Renal cortical epithelial cell (primary cell): ENCODE data around the gene ELMO1. TPM values are rescaled to one million over a fixed set of nuclear protein-coding genes. Genes with fewer than 3 reads are reported as not detected.

Experiments
- DNase-seq: peaks from one replicate; pipeline ENCODE4 v3.0.0-alpha.2; 2011; ENCODE audit warnings: low read depth
- total RNA-seq: library from RNA; depleted of rRNA; stranded (reverse); fragments of >200 nt; gene quantifications from 2 replicates; pipeline ENCODE4 v1.2.3, GENCODE V29; 2014

ELMO1 gene
- total RNA-seq, 1 donor from 2014 or later: 1.7 TPM

DNA sequence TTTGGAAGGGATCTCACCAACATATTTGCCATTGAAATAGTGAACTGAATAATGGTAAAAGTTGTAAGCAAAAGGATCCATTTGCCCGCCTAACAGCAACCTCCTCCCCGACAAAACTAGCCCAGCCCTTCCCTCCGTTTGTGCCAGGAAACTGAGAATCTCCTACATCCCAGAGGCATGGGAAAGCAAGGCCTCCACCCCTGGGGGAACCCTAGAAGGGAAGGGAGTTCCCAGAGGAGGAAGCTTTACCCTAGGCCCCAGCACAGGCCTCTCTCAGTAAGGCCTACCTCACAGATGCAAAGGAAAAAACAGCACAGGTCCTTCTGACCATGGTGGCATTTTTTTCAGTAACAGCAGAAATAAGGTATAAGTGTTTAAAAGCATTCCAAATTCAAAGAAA, 229.7 kb downstream of the ELMO1 start:
- no peak for DNase-seq

DNA sequence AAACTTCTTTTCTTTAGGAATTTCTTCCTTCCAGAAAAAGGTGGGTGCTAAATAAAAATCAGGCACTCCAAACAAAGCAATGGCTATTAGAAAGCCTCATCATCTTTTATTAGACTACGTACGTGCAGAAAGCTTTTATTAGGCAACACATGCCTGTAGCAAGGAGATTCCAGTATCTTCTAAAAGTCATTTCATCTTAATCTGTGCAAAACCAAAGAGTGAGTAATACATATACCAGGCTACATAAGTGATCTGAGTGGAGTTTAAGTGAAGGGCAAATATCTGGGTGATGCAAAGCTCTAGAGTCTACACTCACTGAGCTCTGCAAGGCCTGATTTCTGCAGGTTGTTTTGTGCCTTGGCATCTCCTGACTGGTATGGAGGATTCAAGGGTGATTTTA, 231.7 kb downstream of the ELMO1 start:
- no peak for DNase-seq

DNA sequence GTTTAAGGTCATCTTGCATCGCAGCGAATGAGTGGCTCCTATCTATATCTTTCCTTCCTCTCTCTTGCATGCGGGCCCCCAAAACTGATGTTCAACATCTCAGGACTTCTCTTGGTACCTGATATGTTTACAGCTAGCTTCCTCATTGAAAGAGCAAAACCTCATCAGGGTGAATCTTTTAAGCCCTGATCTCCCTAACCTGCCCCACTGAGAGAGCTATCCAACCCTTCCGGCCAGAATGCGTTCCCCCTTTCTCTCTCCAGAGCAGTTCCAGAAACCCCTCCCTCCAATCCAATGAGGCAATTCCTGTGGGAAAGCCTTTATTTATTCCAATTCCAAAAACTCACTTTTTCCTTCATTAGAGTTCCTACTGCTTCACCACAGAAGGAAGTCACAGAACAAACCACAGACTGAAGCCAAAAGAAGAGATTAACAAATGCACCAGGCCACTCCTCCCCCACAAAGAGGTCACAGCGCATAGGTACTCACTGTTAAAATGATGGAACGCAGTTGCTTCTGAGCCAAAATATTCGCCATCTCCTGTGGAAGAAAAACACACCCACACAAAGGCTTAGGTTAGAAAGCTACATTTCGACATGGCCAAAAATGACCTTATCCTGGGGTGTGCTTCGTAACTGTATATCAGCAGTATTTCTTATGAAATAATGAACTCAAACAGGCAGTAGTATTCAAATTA, 232.4 kb downstream of the ELMO1 start:
- no peak for DNase-seq

DNA sequence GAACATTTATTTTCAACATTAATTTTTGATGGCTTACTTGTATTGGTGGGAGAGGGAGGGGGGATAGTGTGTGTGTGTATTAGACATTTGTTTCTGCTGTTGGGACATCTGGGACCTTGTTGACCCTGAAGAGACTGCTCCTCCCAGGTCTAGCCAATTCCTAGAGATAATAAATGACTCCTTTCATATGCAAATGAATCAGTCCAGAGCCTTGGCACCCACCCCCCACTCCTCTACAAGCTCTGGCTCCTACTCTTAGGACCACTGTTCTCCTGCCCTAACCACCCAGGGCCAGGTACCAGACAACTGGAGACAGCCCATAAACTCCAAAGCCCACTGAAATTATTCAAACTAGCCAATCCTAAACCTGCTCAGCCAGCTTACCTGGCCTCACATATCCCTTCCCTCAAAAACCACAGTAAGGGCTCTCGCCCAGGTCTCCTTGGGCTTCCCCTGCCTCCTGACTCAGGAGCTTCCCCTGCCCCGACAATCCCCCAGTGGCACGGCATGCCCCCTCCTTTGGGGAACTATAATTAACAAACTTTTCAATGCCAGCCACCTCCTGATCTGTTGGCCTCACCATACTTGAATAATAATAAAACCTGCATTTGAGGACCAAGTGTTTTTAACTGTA, 233.3 kb downstream of the ELMO1 start:
- no peak for DNase-seq

DNA sequence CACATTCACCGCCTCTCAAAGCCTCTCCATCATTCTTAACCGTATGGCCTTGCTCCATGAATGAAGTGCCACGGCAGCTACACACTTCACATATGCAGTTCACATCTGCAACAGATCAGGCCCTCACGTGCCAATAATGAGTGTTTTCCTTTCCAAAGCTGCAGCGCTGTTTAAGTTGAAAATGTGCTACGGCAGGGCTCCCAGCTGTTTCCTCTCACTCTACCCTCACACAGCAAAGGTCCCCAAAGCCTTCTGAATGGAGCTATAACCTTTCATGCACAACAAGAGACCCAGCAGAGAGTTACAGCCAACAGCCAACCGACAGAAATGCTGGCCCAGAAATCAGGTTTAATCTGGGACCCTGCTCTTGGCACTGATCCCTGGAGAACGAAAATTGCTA, 236.1 kb downstream of the ELMO1 start:
- no peak for DNase-seq

DNA sequence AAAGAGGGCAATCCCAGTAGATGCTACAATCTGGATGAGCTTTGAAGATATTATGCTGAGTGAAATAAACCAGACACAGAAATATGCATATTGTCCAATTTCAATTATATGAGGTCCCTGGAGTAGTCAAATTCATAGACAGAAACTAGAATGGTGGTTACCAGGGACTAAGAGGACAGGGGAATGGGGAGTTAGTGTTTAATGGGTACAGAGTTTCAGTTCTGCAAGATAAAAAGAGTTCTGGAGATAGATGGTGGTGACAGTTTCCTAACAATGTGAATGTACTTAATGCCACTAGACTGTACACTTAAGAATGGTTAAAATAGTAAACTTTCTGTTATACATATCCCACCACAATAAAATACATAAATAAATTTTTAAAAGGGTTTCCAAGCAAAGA, 236.6 kb downstream of the ELMO1 start:
- no peak for DNase-seq

DNA sequence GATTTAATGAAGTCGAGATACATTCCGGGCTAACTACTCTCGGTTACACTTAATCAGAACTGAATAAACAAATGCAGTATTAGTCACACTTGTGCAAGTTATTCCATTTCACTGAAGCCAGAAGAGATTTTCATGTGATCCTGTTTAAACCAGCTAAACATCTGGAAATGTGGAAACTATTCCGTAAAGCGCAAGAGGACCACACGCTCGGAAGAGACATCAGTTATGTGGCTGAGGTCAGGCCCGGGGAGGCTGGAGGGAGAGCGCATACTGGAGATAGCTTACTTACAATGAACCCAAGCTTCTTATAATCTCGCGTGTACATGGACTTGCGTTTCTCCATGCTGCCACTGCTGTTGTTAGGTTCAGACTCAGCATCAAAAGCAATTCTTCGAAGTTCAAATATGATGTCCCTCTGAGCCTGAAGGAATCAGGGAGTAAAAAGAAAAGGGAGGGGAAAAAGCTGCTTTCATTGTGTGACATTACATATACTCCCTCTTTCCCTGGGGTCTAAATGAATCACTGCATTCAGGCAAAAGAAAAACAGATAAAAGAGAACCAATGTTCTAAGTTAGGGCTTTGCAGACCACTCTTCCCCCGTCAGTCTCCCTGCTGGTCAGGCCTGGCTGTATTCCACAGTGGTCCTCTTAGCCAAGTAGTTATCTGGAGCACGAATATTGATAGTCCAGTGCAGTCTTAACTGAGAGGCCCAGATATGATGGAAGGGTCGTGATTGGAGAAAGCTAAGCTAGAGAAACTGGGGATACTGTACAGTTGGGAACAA, 237.4 kb downstream of the ELMO1 start:
- DNase-seq: peak; percentile 76

DNA sequence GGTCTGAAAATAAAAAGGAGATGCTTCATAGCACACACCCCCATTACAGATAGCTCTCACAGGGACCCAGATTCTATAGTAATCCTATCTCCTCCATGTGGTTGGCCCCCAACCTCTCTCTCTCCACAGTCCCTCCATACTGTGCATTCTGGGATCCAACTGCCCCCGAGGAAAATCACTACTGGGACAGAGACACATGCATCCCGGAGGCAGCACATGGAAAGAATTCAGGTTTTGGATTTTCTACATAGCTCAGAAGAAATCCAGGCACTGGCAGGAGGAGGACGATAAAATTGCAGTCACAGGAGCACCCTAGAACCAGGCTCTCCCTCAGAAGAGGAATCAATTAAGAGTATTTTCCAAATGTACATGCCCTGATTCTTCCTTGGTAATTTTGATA, 239.5 kb downstream of the ELMO1 start:
- no peak for DNase-seq

DNA sequence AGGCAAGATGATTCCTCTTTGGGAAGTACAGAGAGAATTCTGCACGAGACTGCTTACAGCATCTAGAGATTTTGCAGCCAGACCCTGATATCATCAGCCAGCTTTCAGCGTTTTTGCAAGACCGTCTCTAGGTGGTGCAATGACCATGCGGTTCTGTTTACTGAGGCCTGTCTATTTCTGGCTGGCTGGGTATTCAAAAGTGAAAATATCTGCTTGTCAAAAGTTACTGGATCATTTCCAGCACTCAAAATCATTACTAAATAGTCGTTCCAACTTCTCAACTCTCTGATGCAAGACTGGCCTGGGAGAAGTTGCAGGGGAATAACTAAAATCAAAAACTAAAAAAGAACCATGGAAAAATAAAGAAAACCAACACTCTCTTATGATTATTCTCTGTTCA, 240.1 kb downstream of the ELMO1 start:
- DNase-seq: peak; percentile 74

DNA sequence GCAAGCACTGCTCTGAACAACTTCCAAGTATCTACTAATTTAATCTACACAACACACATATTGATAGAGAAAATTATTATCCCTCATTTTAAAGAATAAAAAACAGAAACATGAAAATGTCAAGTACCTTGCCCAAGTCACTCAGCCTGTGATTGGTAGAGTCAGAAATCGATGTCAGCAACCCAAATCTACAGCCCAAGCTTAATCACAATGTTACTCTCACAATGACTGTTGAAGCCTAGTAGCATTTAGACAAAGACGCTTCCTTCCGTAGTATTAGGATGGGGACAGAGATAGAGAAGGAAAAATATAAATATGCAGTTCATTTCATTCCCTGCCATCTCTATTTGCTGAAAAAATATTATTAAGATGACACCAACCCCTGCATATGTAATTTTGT, 242.5 kb downstream of the ELMO1 start:
- DNase-seq: no peak

DNA sequence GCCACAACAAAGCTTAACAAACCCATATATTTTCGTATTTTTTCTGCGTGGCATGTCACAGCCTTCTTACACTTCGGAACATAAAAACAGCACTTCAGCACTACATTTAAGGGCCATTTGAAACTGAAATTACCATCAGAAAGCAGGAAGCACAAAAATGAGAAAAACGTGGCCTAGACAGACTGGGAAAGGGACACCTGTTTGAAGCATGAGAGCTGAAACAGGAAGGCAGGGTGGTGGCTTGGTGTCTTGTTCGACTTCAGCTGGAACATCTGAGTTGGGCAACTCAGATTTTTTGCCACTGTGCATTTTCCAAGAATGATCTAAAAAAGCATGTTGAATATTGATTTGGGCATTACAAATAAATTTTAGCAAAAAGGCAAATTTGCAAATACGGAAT, 243.2 kb downstream of the ELMO1 start:
- no peak for DNase-seq

DNA sequence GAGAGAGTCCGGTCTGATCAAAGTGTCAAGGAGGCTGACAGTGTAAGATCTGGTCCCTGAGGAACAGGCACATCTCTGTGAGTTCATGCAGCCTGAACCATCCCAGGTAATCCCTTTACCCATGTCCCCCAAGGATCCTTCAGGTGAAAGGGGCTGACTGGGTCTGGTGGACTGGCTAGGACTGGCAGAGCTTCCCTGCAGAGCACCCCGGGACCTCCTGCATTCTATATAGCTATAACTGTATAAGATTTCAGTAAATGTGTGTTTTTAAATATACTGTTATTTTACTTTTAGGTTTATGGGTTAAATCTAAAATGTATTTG, 246.8 kb downstream of the ELMO1 start:
- DNase-seq: no peak

DNA sequence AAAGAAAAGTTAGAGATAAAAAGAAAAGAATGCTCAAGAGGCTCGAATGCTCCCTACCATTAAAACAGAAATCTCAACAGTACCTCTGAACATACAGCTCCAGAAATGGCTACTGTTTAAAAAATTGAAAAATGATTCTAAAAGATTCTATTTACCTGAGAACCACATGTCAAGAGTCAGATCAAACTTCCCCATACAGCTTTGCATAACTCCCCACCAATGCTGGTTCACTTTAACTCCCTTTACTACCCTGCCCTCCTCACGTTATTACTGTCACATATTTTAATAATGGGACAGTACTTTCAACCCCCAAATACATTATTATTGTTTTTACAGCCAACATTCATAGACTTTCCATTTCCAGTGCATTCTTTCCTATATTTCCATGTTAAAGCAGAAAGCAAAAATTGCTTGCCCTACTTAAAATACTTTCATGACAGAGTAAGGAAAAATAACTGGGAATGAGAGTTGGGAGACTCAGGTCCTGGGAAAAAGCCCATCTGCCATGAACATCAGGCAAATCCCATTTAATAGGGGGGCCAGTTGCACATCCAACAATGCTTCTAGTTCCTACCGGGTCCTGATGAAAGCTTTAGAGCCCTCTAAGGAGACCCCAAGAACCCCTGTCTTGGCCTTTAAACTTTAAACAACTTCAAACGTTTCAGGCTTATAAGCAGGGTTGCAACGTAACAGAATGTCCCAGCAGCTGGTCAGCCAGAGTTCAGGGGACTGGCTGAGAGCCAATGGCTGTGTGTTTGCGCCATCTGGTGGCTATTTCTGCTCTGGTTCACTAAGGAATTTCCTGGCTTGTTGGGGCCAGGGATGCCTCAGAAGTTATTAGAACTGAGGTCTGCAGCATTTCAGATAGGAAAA, 247.4 kb downstream of the ELMO1 start:
- peak; percentile 72 for DNase-seq

DNA sequence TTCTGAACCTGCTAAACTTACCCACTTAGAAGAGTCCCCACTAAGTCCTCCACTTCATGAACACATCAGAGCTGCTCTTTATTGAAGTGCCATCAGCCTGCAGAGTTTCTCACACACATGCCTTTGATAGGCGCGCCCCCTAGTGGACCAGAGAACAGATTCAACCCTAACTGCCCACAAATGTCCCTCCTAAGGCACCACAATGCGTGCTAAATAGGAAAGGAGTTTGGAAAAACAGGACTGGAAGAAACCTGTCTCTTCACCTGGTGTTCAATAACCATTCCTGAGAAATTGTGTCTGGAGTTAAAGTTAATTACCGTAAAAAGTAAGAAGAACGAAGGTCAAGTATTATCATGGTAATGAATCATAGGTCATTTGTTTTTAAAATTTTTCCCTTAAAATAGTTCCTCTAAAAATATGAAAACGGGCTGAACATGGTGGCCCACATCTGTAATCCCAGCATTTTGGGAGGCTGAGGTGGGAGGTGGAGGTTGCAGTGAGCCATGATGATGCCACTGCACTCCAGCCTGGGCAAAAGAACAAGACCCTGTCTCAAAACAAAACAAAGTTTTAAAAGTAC, 249.7 kb downstream of the ELMO1 start:
- peak; percentile 50 for DNase-seq

DNA sequence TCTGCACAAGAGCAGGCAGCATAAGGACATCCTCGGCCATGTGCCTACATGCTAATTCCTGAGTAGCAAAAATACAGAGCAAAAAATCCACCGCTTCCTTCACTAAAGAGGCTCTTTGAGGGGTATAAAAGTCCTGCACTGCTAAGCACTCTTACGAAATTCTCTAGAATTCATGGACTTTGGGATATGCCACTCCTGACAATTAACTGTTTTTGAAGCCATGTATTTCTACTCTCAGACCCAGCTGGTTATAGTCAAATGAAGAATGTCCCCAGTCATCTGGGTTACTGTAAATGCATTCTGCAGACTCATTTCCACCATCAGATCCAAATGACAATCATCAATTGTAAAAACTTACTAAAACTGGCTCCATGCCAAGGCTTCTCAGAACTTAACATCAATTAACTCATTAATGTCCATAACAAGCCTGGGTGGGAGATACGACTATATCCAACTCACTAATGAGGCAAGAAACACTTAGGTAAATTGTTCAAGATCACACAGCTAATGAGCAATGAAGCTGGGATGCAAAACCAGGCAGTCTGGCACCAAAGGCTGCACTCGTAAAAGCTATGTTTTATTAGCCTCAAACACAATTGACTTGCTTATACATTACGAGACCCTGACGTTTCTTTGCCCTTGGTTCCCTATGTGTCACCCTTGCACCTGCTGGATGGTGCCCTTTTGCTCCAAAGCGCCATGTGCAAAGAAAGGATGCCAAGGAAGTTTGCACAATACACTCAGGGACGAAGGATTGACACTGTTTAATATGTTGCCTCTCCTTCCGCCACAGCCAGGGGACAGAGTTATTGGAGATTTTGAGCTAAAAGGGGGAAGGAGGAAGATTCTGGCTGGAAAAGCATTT, 250.4 kb downstream of the ELMO1 start:
- no peak for DNase-seq

DNA sequence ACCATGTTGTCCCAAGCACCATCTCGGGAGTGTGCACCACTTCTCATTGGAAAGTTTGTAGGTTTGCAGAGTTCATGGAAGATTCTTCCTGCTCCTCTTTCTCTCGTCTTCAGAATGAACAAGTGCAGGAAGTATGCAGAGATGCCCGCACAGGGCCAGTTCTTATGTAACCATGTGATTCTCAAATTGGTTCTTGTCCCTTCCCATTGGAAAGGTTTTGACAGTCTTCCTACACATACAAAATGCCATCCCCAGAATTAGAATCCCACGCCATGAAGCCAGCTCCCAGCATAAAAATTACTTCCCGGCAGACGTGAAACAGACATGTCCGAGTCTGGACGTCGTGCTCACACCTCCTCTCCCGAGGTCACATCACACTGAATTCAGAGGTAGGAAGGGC, 251.6 kb downstream of the ELMO1 start:
- DNase-seq: no peak

DNA sequence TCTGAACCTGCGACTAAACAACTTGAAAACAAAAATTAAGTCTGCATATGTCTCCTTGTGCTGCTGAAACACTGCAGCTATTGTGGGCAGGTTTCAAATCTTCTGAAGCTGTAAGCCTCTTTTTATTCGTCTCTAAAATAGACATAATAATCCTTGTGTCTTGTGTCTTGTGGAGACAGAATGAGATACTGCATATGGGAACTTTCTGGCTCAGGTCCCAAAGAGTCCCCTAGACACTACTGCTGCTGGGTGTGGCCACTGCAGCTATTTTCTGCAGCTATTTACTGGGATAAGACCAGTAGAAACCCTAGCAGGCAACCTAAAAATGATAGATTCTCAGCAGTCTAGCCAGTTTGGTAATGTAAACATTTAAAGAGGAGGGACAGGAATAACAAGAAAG, 252.0 kb downstream of the ELMO1 start:
- no peak for DNase-seq

DNA sequence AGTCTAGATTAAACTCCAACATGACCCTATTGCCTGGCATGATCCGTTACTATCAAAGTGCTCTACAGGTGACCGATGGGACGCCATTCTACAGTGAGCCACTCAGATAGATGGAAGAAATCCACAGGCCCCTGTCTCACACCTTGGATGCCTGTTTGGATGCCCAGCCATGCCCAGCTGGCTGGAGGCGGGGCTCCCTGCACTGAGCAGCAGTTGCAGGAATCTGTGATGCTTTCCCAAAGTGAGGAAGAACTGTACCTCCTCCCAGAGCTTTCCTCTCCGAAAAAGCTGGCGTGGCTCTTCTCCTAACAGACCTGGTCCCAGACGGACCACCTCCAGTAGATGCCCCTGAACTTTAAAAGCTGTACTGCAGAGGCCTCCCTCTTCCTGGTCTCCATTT, 253.3 kb downstream of the ELMO1 start:
- no peak for DNase-seq

DNA sequence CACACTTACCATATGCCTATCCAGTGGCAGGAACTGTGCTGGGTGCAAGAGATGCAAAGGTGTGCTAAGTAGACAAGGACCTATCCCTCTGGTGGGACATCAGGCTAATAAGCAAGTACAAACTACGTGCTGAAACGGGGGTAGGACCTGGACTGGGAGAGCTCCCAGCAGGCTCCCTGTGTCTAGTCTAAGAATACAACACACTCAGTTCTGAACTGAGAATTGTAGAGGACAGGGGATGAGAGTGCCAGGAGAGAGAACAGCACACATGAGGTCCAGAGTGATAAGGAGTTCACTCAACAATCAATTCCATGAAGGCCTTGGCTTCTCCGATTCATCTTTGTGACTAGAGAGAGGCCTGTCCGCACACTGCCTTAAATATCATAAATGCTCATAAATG, 253.7 kb downstream of the ELMO1 start:
- DNase-seq: no peak

DNA sequence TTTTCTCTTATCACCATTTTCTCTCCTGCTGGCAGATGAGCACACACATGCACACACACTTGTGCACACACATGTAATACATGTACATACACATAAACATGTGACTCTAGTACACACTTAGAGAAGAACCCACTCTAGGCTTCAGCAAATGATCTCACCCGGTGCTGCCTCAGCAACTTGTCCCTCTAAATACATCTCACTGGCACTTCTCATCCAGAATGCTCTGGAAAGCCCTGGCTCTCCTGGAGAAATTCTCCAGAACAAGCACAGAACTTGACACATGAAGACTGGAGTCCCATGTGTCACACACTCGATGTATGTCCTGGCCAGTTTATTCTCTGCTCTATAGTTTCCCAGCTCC, 254.9 kb downstream of the ELMO1 start:
- DNase-seq: no peak
